Heart left ventricle (tissue), 16 donors: ENCODE results near the gene ARHGAP1. TPM values are rescaled to one million over a fixed set of nuclear protein-coding genes. Genes with fewer than 3 reads are reported as not detected.

Source experiments
- ATAC-seq, 4 donors: fragments of 200-7000 bp; cut with Tn5 transposase; one replicate each; pipeline ENCODE4 v1.9.1; 2020 to 2022; ENCODE audit warnings: moderate library complexity in 4 of 4, mild to moderate bottlenecking in 3 of 4, moderate number of reproducible peaks in 1 of 4
- DNase-seq, 5 donors: peaks; one replicate each; pipeline ENCODE4 v3.0.0-alpha.2; 2020
- H3K27ac ChIP-seq, 12 donors: fragments of 200-600 bp; sonication (generic) in 4 of 12; one replicate each; pipeline versions ENCODE4 v1.5.0 to v1.8.0; 2016 to 2022; ENCODE audit warnings: mild to moderate bottlenecking in 2 of 12
- H3K27me3 ChIP-seq, 9 donors: fragments of 200-600 bp; sonication (generic) in 2 of 9; one replicate each; pipeline versions ENCODE4 v1.5.1 to v1.8.0; 2016 to 2022; ENCODE audit warnings: mild to moderate bottlenecking in 3 of 9
- H3K36me3 ChIP-seq, 9 donors: fragments of 200-600 bp; sonication (generic) in 2 of 9; one replicate each; pipeline versions ENCODE4 v1.5.0 to v1.8.0; 2018 to 2022; ENCODE audit warnings: mild to moderate bottlenecking in 2 of 9
- H3K4me1 ChIP-seq, 12 donors: fragments of 200-600 bp; sonication (generic) in 4 of 12; one replicate each; pipeline versions ENCODE4 v1.5.0 to v1.8.0; 2016 to 2022; ENCODE audit warnings: mild to moderate bottlenecking in 3 of 12
- H3K4me3 ChIP-seq, 12 donors: fragments of 200-600 bp; sonication (generic) in 4 of 12; one replicate each; pipeline versions ENCODE4 v1.5.0 to v1.8.0; 2017 to 2022; ENCODE audit warnings: mild to moderate bottlenecking in 9 of 12, moderate library complexity in 4 of 12
- H3K9me3 ChIP-seq, 12 donors: fragments of 200-600 bp; sonication (generic) in 4 of 12; one replicate each; pipeline versions ENCODE4 v1.5.0 to v1.8.0; 2016 to 2022; ENCODE audit warnings: mild to moderate bottlenecking in 1 of 12
- POLR2A ChIP-seq, 2 donors: fragments of 450-650 bp; IDR thresholded peaks; one replicate each; pipeline ENCODE4 v1.6.1; 2017; ENCODE audit warnings: antibody characterized with exemption in 2 of 2, mild to moderate bottlenecking in 2 of 2, moderate library complexity in 2 of 2
- WGBS, 4 donors: extraction: QIAGEN DNeasy Blood & Tissue Kit in 2 of 4; methylation state at CpG; one replicate each; pipeline versions ENCODE4 v1.1.5 to v1.1.7; 2013 to 2018; 5-methylcytosine and 5-hydroxymethylcytosine counted together
- intact Hi-C, 10 donors: fragments of 100-400 bp; cut with DNase I; formaldehyde crosslinking; loops; one replicate each; pipeline versions ENCODE4 v1.11.1 to v1.14.2; 2022
- polyA plus RNA-seq, 2 donors: library from polyadenylated mRNA; stranded (reverse); fragments of 200-250 nt; gene quantifications; one replicate each; pipeline ENCODE4 v1.2.3, GENCODE V29; 2013
- total RNA-seq, 9 donors: library from RNA; depleted of rRNA in 2 of 9; stranded (reverse); fragments of >200 nt in 2 of 9; fragmentation: NEBNext Ultra II Directional in 3 of 9; extraction: Animal tissue kit (Norgen Biotek cat#: 25700) in 3 of 9; gene quantifications; one replicate each; pipeline versions ENCODE4 v1.1.0 to v1.2.4, GENCODE V29; 2016 to 2023
- TF ChIP-seq, protein P1 (sequence below), 12 donors: fragments of 200-600 bp; sonication (generic) in 4 of 12; IDR thresholded peaks; one replicate each; pipeline versions ENCODE4 v1.5.0 to v1.8.0; 2018 to 2022; ENCODE audit warnings: antibody characterized with exemption in 12 of 12, mild to moderate bottlenecking in 5 of 12
- donor health status: ischemic (EF 13 %, LVEDD 7.1; RV severe dilation, severe dysfunction).
- donor health status: healthy with polysubstance abuse.
- donor health status: DM: no; HTN: yes; CAD: no.
- donor health status: DM: no; HTN: no; CAD: no.
- donor health status: ischemic (EF 25% LVEDD 6.9; RV normal size, moderate dysfunction).
- donor health status: ischemic (EF 25% LVEDD 5.7; RV mildly dilated, moderate dysfunction).
- donor health status: healthy.
- donor health status: DM: yes; HTN: yes; CAD: no.
- donor health status: ischemic (EF 35%, LVEDD 5.7; RV mildly dilated, moderate dysfunction).
- donor health status: nonischemic (EF 11% LVEDD 7.7; RV severe dilation, severe dysfunction).
- donor health status: DM: yes; HTN: yes; CAD: no.
- donor health status: PGD.
- donor health status: ischemic (EF 29% LVEDD 5.4; RV normal size, mild dysfunction).
- donor health status: nonischemic (EF 23%, LVEDD 6.1; RV moderate dilation, normal function).

ARHGAP1 gene
- total and polyA plus RNA-seq, 11 donors, result 38.8 to 309 (median 75.3) TPM

DNA sequence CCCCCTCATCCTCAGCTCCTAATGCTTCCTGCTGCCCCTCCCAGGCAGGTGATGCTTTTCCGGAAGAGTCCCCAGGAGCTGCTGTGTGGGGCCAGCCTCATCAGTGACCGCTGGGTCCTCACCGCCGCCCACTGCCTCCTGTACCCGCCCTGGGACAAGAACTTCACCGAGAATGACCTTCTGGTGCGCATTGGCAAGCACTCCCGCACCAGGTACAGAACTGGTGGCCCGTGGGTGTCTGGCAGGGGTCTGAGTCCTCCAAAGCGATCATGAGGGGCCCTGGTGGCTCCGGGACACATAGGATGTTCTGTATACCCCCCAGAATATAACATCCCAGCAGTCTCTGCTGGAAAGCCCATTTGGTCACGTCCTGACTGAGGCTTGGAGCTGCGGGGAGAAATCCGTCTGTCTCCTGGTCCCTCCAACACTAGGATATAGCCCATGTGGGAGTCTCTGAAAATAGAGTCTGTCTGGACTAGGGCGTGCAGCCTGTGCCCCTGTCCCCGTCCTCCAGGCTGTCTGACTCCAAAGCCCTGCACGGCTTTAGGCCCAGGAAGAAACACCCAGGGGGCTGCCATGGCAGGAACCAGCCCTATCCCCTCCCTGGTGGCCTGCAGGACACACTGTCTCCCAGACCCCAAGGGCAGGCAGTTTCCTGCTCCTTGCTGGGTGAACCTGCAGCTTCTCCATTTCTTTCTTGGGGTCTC lies 27.7 kb upstream of the ARHGAP1 start:
- H3K36me3 ChIP-seq, result no peaks in the 10 kb centered on the region
- intact Hi-C loops, result no loop called here
- no peaks in the 10 kb centered on the region for H3K27me3 ChIP-seq
- no peak overlapping the region for H3K27ac ChIP-seq
- DNase-seq (no peak), ATAC-seq (no peak)
- WGBS, 4 donors, result 81 to 91% (median 87%) methylated on average over 13 to 17 of the region's 17 CpGs
- no peaks in the 10 kb centered on the region for H3K9me3 ChIP-seq
- no peak overlapping the region for H3K4me3 ChIP-seq
- no peaks in the 10 kb centered on the region for H3K4me1 ChIP-seq
- TF ChIP-seq POLR2A (IDR thresholded peaks at IDR 0.05), result no peak

DNA sequence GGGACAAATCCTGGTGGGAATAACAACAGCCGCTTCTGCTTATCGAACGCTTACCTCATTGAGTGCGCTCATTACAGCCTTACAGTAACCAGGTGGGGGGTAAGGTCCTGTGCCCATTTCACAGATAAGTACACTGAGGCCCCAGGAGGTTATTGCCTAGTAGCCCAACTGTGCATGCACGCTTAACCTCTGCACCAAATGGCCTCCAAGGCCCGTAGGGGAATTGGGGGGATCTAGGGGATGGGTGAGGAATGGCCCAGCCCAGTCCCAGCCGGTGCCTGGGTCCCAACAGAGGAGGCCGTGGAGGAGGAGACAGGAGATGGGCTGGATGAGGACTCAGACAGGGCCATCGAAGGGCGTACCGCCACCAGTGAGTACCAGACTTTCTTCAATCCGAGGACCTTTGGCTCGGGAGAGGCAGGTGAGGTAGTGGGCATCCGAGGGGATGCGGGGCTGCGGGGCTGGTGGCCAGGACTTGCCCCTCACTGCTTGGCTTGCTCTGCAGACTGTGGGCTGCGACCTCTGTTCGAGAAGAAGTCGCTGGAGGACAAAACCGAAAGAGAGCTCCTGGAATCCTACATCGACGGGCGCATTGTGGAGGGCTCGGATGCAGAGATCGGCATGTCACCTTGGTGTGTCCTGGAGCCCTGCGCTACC lies 25.9 kb upstream of the ARHGAP1 start:
- no peaks in the 10 kb centered on the region for H3K9me3 ChIP-seq
- H3K4me3 ChIP-seq, result no peak overlapping the region
- TF ChIP-seq, protein P1, sequence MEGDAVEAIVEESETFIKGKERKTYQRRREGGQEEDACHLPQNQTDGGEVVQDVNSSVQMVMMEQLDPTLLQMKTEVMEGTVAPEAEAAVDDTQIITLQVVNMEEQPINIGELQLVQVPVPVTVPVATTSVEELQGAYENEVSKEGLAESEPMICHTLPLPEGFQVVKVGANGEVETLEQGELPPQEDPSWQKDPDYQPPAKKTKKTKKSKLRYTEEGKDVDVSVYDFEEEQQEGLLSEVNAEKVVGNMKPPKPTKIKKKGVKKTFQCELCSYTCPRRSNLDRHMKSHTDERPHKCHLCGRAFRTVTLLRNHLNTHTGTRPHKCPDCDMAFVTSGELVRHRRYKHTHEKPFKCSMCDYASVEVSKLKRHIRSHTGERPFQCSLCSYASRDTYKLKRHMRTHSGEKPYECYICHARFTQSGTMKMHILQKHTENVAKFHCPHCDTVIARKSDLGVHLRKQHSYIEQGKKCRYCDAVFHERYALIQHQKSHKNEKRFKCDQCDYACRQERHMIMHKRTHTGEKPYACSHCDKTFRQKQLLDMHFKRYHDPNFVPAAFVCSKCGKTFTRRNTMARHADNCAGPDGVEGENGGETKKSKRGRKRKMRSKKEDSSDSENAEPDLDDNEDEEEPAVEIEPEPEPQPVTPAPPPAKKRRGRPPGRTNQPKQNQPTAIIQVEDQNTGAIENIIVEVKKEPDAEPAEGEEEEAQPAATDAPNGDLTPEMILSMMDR (IDR thresholded peaks at IDR 0.05), result no peak
- TF ChIP-seq POLR2A (IDR thresholded peaks at IDR 0.05), result no peak
- WGBS, 4 donors, result 92 to 94% (median 93%) methylated on average over 25 to 26 of the region's 26 CpGs
- H3K36me3 ChIP-seq, result no peaks in the 10 kb centered on the region
- ATAC-seq (no peak), DNase-seq (no peak)
- intact Hi-C loops, result no loop called here
- H3K4me1 ChIP-seq, result no peaks in the 10 kb centered on the region
- H3K27ac ChIP-seq, result no peak overlapping the region
- no peaks in the 10 kb centered on the region for H3K27me3 ChIP-seq

DNA sequence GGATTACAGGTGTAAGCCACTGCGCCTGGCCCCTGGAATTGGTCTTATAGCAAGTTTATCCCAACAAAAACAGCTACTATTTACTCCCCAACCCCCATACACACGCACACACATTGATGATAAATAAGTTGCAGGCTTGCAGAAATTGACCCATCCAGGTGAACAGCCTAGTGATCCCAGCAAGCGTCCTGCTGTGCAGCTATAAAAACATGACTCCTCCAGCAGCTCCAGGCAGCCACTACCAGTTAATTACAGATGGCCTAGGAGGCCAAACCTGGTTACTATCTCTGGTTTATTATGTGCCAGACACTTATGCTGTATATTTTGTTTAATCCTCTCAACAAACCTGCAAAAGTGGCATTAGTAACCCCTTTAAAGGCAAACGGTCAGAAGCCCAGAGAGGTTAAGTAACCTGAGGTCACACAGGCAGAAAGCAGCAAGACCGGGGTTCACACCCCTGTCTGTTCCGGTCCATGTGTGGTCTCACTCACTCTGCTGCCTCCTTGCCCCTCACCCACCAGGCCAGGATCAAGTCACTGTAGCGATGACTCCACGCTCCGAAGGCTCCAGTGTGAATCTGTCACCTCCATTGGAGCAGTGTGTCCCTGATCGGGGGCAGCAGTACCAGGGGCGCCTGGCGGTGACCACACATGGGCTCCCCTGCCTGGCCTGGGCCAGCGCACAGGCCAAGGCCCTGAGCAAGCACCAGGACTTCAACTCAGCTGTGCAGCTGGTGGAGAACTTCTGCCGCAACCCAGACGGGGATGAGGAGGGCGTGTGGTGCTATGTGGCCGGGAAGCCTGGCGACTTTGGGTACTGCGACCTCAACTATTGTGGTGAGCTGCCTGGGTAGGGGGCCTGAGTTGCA lies 25.2 kb upstream of the ARHGAP1 start:
- intact Hi-C loops, result no loop called here
- ATAC-seq (no peak), DNase-seq (no peak)
- H3K9me3 ChIP-seq, result no peaks in the 10 kb centered on the region
- no peaks in the 10 kb centered on the region for H3K4me1 ChIP-seq
- H3K27ac ChIP-seq, result no peak overlapping the region
- no peaks in the 10 kb centered on the region for H3K36me3 ChIP-seq
- WGBS, 4 donors, result 92 to 95% (median 93%) methylated on average over 17 to 19 of the region's 19 CpGs
- H3K27me3 ChIP-seq, result no peaks in the 10 kb centered on the region
- no peak overlapping the region for H3K4me3 ChIP-seq
- TF ChIP-seq, protein P1 (IDR thresholded peaks at IDR 0.05), result no peak
- TF ChIP-seq POLR2A (IDR thresholded peaks at IDR 0.05), result no peak

DNA sequence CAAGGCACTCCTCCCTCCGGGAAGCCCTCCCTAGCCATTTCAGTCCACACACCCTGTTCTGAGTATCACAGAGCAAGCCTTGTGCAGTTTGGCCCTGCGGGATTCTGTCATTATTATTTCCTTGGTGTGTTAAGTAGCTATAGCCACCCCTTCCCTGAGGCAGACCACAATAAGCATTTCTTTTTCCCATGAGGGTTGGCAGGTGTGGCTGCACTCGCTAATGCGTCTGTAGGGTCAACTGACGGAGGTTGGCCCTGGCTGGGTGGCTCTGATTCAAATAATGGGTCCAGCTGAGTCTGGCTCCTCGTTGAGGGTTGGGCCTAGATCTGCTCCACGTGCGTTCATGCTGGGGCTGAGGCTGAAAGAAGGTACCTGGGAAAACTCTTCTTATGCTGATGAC lies 23.7 kb upstream of the ARHGAP1 start:
- WGBS, 4 donors, result 64 to 74% (median 68%) methylated on average over 8 of the region's 8 CpGs
- Histone ChIP-seq H3K4me1 (no peaks in the 10 kb centered on the region), H3K36me3 (no peaks in the 10 kb centered on the region), H3K4me3 (no peak overlapping the region), H3K27ac (no peak overlapping the region), H3K9me3 (no peaks in the 10 kb centered on the region), H3K27me3 (no peaks in the 10 kb centered on the region)
- no peak for TF ChIP-seq POLR2A (IDR thresholded peaks at IDR 0.05)
- TF ChIP-seq, protein P1 (IDR thresholded peaks at IDR 0.05), result no peak
- DNase-seq (no peak), ATAC-seq (no peak)
- intact Hi-C loops, result no loop called here
